Sigmoid colon (tissue), 4 donors: ENCODE data around the gene C1GALT1.
"Not testable (repeated sequence)": the region's sequence is repeated elsewhere in the genome, so short reads cannot be mapped to it uniquely, and the experiment has no call there.

ENCODE experiments used
- POLR2AphosphoS5 ChIP-seq, 4 donors: sonication (generic); formaldehyde crosslinking; IDR thresholded peaks; one replicate each; pipeline ENCODE4 v1.6.1; 2017; ENCODE audit warnings: antibody characterized with exemption in 4 of 4
- TF ChIP-seq, protein P1 (sequence below), 4 experiments: fragments of 450-650 bp in 3 of 4; fragments of 200-600 bp in 1 of 4; IDR thresholded peaks; one replicate each; pipeline ENCODE4 v1.5.1; 2016 to 2019; ENCODE audit warnings: antibody characterized with exemption in 4 of 4, mild to moderate bottlenecking in 3 of 4, moderate library complexity in 2 of 4

GRCh38 chr7:7143404-7143803 is 38.9 kb upstream of the C1GALT1 start:
- TF ChIP-seq, protein P1, sequence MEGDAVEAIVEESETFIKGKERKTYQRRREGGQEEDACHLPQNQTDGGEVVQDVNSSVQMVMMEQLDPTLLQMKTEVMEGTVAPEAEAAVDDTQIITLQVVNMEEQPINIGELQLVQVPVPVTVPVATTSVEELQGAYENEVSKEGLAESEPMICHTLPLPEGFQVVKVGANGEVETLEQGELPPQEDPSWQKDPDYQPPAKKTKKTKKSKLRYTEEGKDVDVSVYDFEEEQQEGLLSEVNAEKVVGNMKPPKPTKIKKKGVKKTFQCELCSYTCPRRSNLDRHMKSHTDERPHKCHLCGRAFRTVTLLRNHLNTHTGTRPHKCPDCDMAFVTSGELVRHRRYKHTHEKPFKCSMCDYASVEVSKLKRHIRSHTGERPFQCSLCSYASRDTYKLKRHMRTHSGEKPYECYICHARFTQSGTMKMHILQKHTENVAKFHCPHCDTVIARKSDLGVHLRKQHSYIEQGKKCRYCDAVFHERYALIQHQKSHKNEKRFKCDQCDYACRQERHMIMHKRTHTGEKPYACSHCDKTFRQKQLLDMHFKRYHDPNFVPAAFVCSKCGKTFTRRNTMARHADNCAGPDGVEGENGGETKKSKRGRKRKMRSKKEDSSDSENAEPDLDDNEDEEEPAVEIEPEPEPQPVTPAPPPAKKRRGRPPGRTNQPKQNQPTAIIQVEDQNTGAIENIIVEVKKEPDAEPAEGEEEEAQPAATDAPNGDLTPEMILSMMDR (IDR thresholded peaks at IDR 0.05) = not testable (repeated sequence)
- TF ChIP-seq POLR2AphosphoS5 (IDR thresholded peaks at IDR 0.05) = not testable (repeated sequence)
